Measurements from ENCODE around the gene BCL2A1.
"Not testable (repeated sequence)": the region's sequence is repeated elsewhere in the genome, so short reads cannot be mapped to it uniquely, and the experiment has no call there.

BCL2A1 gene

DNA sequence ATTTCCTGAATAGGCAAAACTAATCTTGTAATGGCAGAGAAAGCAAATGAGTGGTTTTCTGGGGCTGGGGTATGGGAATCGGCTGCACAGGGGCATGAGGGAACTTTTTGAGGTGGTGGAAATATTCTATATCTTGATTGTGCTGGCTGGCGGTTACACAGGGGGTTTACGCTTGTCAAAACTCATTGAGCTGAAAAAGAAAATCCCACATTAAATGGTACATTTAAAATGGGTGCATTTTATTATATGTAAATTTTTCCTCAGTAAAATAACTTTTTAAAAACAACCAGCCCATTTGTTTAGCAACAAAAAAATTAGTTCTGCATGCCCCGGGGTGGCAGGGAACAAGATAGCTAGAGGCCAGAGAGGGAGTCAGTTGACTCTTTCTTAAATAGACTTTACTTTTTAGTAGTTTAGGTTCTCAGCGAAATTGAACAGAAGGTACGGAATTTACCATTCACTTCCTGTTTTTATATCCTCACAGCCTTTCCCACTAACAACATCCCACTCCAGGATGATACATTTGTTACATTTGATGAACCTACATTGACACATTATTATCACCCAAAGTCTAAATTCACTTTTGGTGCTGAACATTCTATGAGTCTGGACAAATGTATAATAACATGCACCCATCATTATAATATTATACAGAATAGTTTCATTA lies 41.2 kb upstream of the BCL2A1 start:
- Mint-ChIP-seq H3K27me3 (ENCODE audit: low read depth) (peaks cover 4% of the 10 kb centered on the region), H3K4me3 (no peak overlapping the region), H3K27ac (no peak overlapping the region), H3K9me3 (peaks cover 8% of the 10 kb centered on the region), H3K36me3 (ENCODE audit: low read depth) (no peaks in the 10 kb centered on the region), H3K4me1 (no peaks in the 10 kb centered on the region)
- TF ChIP-seq, protein P1, sequence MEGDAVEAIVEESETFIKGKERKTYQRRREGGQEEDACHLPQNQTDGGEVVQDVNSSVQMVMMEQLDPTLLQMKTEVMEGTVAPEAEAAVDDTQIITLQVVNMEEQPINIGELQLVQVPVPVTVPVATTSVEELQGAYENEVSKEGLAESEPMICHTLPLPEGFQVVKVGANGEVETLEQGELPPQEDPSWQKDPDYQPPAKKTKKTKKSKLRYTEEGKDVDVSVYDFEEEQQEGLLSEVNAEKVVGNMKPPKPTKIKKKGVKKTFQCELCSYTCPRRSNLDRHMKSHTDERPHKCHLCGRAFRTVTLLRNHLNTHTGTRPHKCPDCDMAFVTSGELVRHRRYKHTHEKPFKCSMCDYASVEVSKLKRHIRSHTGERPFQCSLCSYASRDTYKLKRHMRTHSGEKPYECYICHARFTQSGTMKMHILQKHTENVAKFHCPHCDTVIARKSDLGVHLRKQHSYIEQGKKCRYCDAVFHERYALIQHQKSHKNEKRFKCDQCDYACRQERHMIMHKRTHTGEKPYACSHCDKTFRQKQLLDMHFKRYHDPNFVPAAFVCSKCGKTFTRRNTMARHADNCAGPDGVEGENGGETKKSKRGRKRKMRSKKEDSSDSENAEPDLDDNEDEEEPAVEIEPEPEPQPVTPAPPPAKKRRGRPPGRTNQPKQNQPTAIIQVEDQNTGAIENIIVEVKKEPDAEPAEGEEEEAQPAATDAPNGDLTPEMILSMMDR (IDR thresholded peaks at IDR 0.05; ENCODE audit: unreplicated experiment in 3 of 3) = no peak

DNA sequence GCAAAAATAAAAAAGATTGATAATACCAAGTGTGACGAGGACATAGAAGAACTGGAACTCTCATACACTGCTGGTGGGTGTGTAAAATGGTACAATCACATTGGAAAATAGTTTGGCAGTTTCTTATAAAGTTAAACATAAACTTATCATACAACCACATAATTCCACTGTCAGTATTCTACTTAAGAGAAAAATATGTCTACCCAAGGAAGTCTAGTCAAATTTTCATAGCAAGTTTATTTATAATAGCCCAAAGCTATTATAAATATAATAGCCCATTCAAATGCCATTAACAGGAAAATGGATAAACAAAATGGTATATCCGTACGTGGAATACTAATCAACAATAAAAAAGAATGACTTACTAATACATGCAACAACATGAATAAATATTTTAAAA lies 40.6 kb upstream of the BCL2A1 start:
- Mint-ChIP-seq H3K4me1 (no peaks in the 10 kb centered on the region), H3K27me3 (ENCODE audit: low read depth) (peaks cover 4% of the 10 kb centered on the region), H3K9me3 (peaks cover 6% of the 10 kb centered on the region)

DNA sequence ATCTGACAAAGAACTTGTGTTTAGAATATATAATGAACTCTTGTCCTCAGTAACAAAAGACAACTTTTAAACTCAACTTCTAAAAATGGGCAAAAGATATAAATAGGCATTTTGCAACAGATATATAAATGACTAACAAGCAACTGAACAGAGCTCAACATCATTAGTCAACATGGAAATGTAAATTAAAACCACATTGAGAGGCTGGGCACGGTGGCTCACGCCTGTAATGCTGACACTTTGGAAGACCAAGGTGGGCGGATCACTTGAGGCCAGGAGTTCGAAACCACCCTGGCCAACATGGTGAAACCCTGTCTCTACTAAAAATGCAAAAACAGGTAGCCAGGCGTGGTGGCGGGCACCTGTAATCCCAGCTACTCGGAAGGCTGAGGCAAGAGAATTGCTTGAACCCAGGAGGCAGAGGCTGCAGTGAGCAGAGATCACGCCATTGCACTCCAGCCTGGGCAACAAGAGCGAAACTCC lies 40.1 kb upstream of the BCL2A1 start:
- not testable (repeated sequence) for H3K4me3 Mint-ChIP-seq; H3K27me3 Mint-ChIP-seq (ENCODE audit: low read depth); H3K27ac Mint-ChIP-seq; H3K4me1 Mint-ChIP-seq; H3K36me3 Mint-ChIP-seq (ENCODE audit: low read depth); H3K9me3 Mint-ChIP-seq

More for the DNA sequence above, 40.6 kb upstream of the BCL2A1 start:
- Mint-ChIP-seq H3K4me3 (no peak overlapping the region), H3K27ac (no peak overlapping the region), H3K36me3 (ENCODE audit: low read depth) (no peaks in the 10 kb centered on the region)
- TF ChIP-seq, protein P1 (IDR thresholded peaks at IDR 0.05; ENCODE audit: unreplicated experiment in 3 of 3) = no peak

DNA sequence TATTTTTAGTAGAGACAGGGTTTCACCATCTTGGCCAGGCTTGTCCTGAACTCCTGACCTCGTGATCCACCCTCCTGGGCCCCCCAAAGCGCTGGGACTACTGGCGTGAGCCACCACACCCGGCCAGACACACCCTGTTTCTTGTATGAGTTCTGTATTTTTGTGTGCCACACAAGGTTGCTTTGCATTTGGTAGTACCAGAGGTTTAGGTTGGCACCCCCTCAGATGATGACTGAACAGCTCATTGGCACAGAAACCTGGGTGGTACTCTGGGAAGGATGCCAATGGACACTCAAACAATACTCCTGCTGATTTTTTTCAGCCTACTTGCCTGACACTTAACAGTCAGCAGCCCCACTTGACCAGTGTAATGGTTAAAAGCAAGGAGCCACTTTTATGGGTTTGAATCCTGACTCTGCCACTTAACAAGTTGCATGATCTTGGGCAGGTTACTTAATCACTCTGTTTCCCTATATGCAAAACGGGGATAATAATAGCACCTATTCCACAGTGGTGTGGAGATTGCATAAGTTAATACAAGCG lies 39.2 kb upstream of the BCL2A1 start:
- H3K4me1 Mint-ChIP-seq = no peaks in the 10 kb centered on the region
- no peak overlapping the region for H3K27ac Mint-ChIP-seq
- peaks cover 4% of the 10 kb centered on the region for H3K27me3 Mint-ChIP-seq (ENCODE audit: low read depth)
- TF ChIP-seq, protein P1 (IDR thresholded peaks at IDR 0.05; ENCODE audit: unreplicated experiment in 3 of 3) = no peak
- H3K4me3 Mint-ChIP-seq = no peak overlapping the region
- H3K9me3 Mint-ChIP-seq = peaks cover 6% of the 10 kb centered on the region
- H3K36me3 Mint-ChIP-seq (ENCODE audit: low read depth) = no peaks in the 10 kb centered on the region

DNA sequence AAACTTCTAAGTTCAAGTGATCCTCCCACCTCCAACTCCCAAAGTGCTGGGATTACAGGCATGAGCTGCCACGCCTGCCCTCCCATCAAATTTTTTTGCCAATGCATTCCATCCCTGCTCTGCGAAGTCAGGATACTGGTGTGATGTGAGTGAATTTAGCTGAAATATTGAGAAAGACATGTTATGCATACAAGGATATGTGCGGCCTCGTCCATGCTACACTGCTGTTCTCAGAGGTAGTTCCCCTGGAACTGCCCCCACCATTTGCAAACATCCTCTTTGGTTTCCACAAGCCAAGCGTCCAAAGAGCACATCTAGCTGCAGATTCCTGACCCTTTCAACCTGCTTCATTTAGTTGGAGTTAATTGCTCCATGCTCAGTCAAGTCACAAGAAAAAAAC lies 36.5 kb upstream of the BCL2A1 start:
- peaks cover 4% of the 10 kb centered on the region for H3K27me3 Mint-ChIP-seq (ENCODE audit: low read depth)

DNA sequence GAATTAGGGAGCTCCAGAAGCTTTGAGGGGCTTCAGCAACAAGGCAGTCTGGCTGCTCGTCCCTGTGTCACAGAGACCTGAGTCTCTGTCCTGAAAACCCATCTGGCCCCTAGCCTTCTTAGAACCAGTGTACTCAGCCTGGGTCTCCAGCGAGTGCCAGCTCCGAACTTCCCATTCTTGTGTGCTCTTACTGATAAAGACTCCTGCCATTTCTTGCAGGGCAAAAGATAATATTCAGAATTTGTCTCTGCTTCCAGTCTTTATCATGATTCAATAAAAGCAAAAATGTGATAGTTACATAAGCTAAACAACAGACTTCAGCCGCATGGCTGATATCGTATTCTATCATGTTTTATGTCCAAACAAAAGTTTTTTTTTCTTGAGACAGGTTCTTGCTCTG lies 36.0 kb upstream of the BCL2A1 start:
- H3K27me3 Mint-ChIP-seq (ENCODE audit: low read depth) = peaks cover 4% of the 10 kb centered on the region
- H3K4me1 Mint-ChIP-seq = no peaks in the 10 kb centered on the region
- no peaks in the 10 kb centered on the region for H3K36me3 Mint-ChIP-seq (ENCODE audit: low read depth)
- no peak overlapping the region for H3K27ac Mint-ChIP-seq
- H3K4me3 Mint-ChIP-seq = no peak overlapping the region
- peaks cover 4% of the 10 kb centered on the region for H3K9me3 Mint-ChIP-seq
- TF ChIP-seq, protein P1 (IDR thresholded peaks at IDR 0.05; ENCODE audit: unreplicated experiment in 3 of 3) = no peak

More for the DNA sequence above, 36.5 kb upstream of the BCL2A1 start:
- Mint-ChIP-seq H3K27ac (no peak overlapping the region), H3K9me3 (peaks cover 4% of the 10 kb centered on the region), H3K4me1 (no peaks in the 10 kb centered on the region), H3K4me3 (no peak overlapping the region), H3K36me3 (ENCODE audit: low read depth) (no peaks in the 10 kb centered on the region)
- TF ChIP-seq, protein P1 (IDR thresholded peaks at IDR 0.05; ENCODE audit: unreplicated experiment in 3 of 3) = no peak
